Skeletal muscle satellite cell (primary cell): ENCODE results near the gene CHRM1.

Source experiments
- H3K27me3 ChIP-seq: 2 replicates; pipeline ENCODE4 v1.7.0; 2013; ENCODE audit warnings: low read length; ENCODE audit not compliant: control insufficient read depth, insufficient read depth
- H3K36me3 ChIP-seq: 2 replicates; pipeline ENCODE4 v1.7.0; 2013; ENCODE audit warnings: mild to moderate bottlenecking, control low read depth, low read length; ENCODE audit not compliant: insufficient read depth
- H3K4me1 ChIP-seq: 2 replicates; pipeline ENCODE4 v1.7.0; 2013; ENCODE audit warnings: low read length; ENCODE audit not compliant: control insufficient read depth, insufficient read depth
- H3K4me2 ChIP-seq: 2 replicates; pipeline ENCODE4 v1.7.0; 2013; ENCODE audit warnings: mild to moderate bottlenecking, low read length
- H3K4me3 ChIP-seq: 2 replicates; pipeline ENCODE4 v1.7.0; 2013; ENCODE audit warnings: low read length
- H3K9ac ChIP-seq: 2 replicates; pipeline ENCODE4 v1.7.0; 2013; ENCODE audit warnings: mild to moderate bottlenecking, low read depth, low read length, moderate library complexity
- H3K9me3 ChIP-seq: replicated peaks from 2 replicates; pipeline ENCODE4 v1.7.0; 2013; ENCODE audit warnings: mild to moderate bottlenecking, control low read depth, low read length

Gene CHRM1

GRCh38 chr11:62911137-62912130 lies 9.7 kb downstream of the CHRM1 start:
- H3K9ac ChIP-seq = no peak overlapping the region
- H3K4me2 ChIP-seq = no peak overlapping the region
- H3K27me3 ChIP-seq = peaks cover 25% of the 10 kb centered on the region
- no peaks in the 10 kb centered on the region for H3K4me1 ChIP-seq
- H3K9me3 ChIP-seq = no peaks in the 10 kb centered on the region
- H3K4me3 ChIP-seq = no peak overlapping the region
- H3K36me3 ChIP-seq = no peaks in the 10 kb centered on the region

- Histone ChIP-seq H3K27me3 (peaks cover 27% of the 10 kb centered on the region), H3K36me3 (no peaks in the 10 kb centered on the region), H3K9me3 (no peaks in the 10 kb centered on the region), H3K4me2 (no peak overlapping the region), H3K4me3 (no peak overlapping the region), H3K4me1 (no peaks in the 10 kb centered on the region), H3K9ac (no peak overlapping the region)
Measured at GRCh38 chr11:62910141-62910882, 10.9 kb downstream of the CHRM1 start.

GRCh38 chr11:62909107-62909894 lies 11.9 kb downstream of the CHRM1 start:
- no peaks in the 10 kb centered on the region for H3K36me3 ChIP-seq
- H3K27me3 ChIP-seq = peaks cover 32% of the 10 kb centered on the region
- H3K4me3 ChIP-seq = no peak overlapping the region
- H3K4me2 ChIP-seq = no peak overlapping the region
- no peak overlapping the region for H3K9ac ChIP-seq
- no peaks in the 10 kb centered on the region for H3K9me3 ChIP-seq
- no peaks in the 10 kb centered on the region for H3K4me1 ChIP-seq

- Histone ChIP-seq H3K4me2 (no peak overlapping the region), H3K4me3 (no peak overlapping the region), H3K36me3 (no peaks in the 10 kb centered on the region), H3K9ac (no peak overlapping the region), H3K27me3 (peaks cover 35% of the 10 kb centered on the region), H3K9me3 (no peaks in the 10 kb centered on the region), H3K4me1 (no peaks in the 10 kb centered on the region)
Measured at GRCh38 chr11:62908468-62909072, 12.6 kb downstream of the CHRM1 start.

- Histone ChIP-seq H3K9me3 (no peaks in the 10 kb centered on the region), H3K9ac (no peak overlapping the region), H3K4me3 (no peak overlapping the region)
Measured at GRCh38 chr11:62905927-62906531, 15.1 kb downstream of the CHRM1 start.

GRCh38 chr11:62905296-62905695 lies 15.9 kb downstream of the CHRM1 start:
- Histone ChIP-seq H3K36me3 (no peaks in the 10 kb centered on the region), H3K9ac (no peak overlapping the region), H3K4me3 (no peak overlapping the region), H3K9me3 (no peaks in the 10 kb centered on the region), H3K27me3 (peaks cover 49% of the 10 kb centered on the region), H3K4me2 (no peak overlapping the region), H3K4me1 (no peaks in the 10 kb centered on the region)

More at GRCh38 chr11:62905927-62906531, 15.1 kb downstream of the CHRM1 start:
- no peaks in the 10 kb centered on the region for H3K36me3 ChIP-seq
- H3K4me1 ChIP-seq = no peaks in the 10 kb centered on the region
- H3K4me2 ChIP-seq = no peak overlapping the region
- peaks cover 48% of the 10 kb centered on the region for H3K27me3 ChIP-seq

GRCh38 chr11:62902932-62903331 lies 18.2 kb downstream of the CHRM1 start:
- Histone ChIP-seq H3K4me1 (no peaks in the 10 kb centered on the region), H3K4me2 (no peak overlapping the region), H3K4me3 (no peak overlapping the region), H3K27me3 (peaks cover 58% of the 10 kb centered on the region), H3K9ac (no peak overlapping the region), H3K9me3 (no peaks in the 10 kb centered on the region), H3K36me3 (no peaks in the 10 kb centered on the region)

- Histone ChIP-seq H3K9ac (no peak overlapping the region), H3K4me2 (no peak overlapping the region), H3K36me3 (no peaks in the 10 kb centered on the region), H3K4me1 (no peaks in the 10 kb centered on the region), H3K9me3 (no peaks in the 10 kb centered on the region), H3K27me3 (peaks cover 26% of the 10 kb centered on the region), H3K4me3 (no peak overlapping the region)
Measured at GRCh38 chr11:62898027-62898426, 23.1 kb downstream of the CHRM1 start.

GRCh38 chr11:62897311-62897710 lies 23.9 kb downstream of the CHRM1 start:
- Histone ChIP-seq H3K9ac (no peak overlapping the region), H3K27me3 (peaks cover 18% of the 10 kb centered on the region), H3K4me1 (no peaks in the 10 kb centered on the region)

GRCh38 chr11:62896049-62896448 lies 25.1 kb downstream of the CHRM1 start:
- H3K9ac ChIP-seq = no peak overlapping the region
- H3K9me3 ChIP-seq = no peaks in the 10 kb centered on the region
- H3K4me1 ChIP-seq = no peaks in the 10 kb centered on the region
- H3K36me3 ChIP-seq = no peaks in the 10 kb centered on the region
- peaks cover 12% of the 10 kb centered on the region for H3K27me3 ChIP-seq
- no peak overlapping the region for H3K4me3 ChIP-seq
- H3K4me2 ChIP-seq = no peak overlapping the region

More at GRCh38 chr11:62897311-62897710, 23.9 kb downstream of the CHRM1 start:
- Histone ChIP-seq H3K36me3 (no peaks in the 10 kb centered on the region), H3K4me3 (no peak overlapping the region), H3K4me2 (no peak overlapping the region), H3K9me3 (no peaks in the 10 kb centered on the region)
